Small intestine (tissue), 16 donors: Measurements from ENCODE around the gene PPM1N. TPM values are rescaled to one million over a fixed set of nuclear protein-coding genes. Genes with fewer than 3 reads are reported as not detected.

Experiments used
- DNase-seq, 2 donors: peaks; one replicate each; pipeline versions ENCODE4 v3.0.0 to v3.0.0-alpha.2; 2013
- FAIRE-seq: peaks from 2 replicates; lab custom pipeline; 2012; peaks lifted over from hg19 to GRCh38; lab: Jason Lieb, UNC
- H3K27ac ChIP-seq, 3 donors: one replicate each; pipeline ENCODE4 v1.5.1; 2013; ENCODE audit warnings: low read length in 2 of 3, mild to moderate bottlenecking in 2 of 3, control low read depth in 1 of 3, inconsistent platforms in 1 of 3, low read depth in 1 of 3, moderate library complexity in 1 of 3
- H3K27me3 ChIP-seq, 3 donors: one replicate each; pipeline ENCODE4 v1.6.1; 2013; ENCODE audit warnings: low read length in 3 of 3, inconsistent platforms in 1 of 3; ENCODE audit not compliant: control insufficient read depth in 3 of 3, insufficient read depth in 3 of 3
- H3K36me3 ChIP-seq, 3 donors: one replicate each; pipeline ENCODE4 v1.6.1; 2013; ENCODE audit warnings: low read length in 3 of 3, inconsistent platforms in 1 of 3, low read depth in 1 of 3, mild to moderate bottlenecking in 1 of 3, moderate library complexity in 1 of 3; ENCODE audit not compliant: control insufficient read depth in 3 of 3, insufficient read depth in 2 of 3
- H3K4me1 ChIP-seq, 3 donors: one replicate each; pipeline ENCODE4 v1.6.1; 2013; ENCODE audit warnings: low read length in 2 of 3, inconsistent platforms in 1 of 3, low read depth in 1 of 3, mild to moderate bottlenecking in 1 of 3, moderate library complexity in 1 of 3; ENCODE audit not compliant: control insufficient read depth in 3 of 3, insufficient read depth in 2 of 3
- H3K4me3 ChIP-seq, 3 donors: one replicate each; pipeline ENCODE4 v1.5.1; 2013; ENCODE audit warnings: low read length in 3 of 3, control low read depth in 1 of 3, inconsistent platforms in 1 of 3, low read depth in 1 of 3, mild to moderate bottlenecking in 1 of 3, moderate library complexity in 1 of 3
- H3K9me3 ChIP-seq, 2 donors: one replicate each; pipeline ENCODE4 v1.6.1; 2013; ENCODE audit warnings: low read depth in 1 of 2, low read length in 1 of 2; ENCODE audit not compliant: control insufficient read depth in 2 of 2, insufficient read depth in 1 of 2
- WGBS, 3 donors: extraction: QIAGEN DNeasy Blood & Tissue Kit; methylation state at CpG; one replicate each; pipeline ENCODE4 v1.1.7; 2013; 5-methylcytosine and 5-hydroxymethylcytosine counted together
- long read RNA-seq, 10 donors: transcript quantifications; one replicate each; lab custom pipeline, GENCODE V29; 2026
- polyA plus RNA-seq, 4 donors: library from polyadenylated mRNA; stranded (reverse) in 3 of 4; unstranded in 1 of 4; fragments of 200-250 nt in 3 of 4; fragments of 120-200 nt in 1 of 4; gene quantifications; one replicate each; pipeline versions ENCODE4 v1.2.1 to v1.2.3, GENCODE V29; 2013
- donor health status: healthy with polysubstance abuse.
- donor health status: control.
- donor health status: control.
- donor health status: Bipolar disorder and iron deficiency.
- donor health status: healthy.

PPM1N gene
- 1 to 10 TPM in 3 of 4 donors, under 1 TPM in 1; 0.65 to 1.9 (median 1.5) TPM for polyA plus RNA-seq
- long read RNA-seq, donor 1, partial matches to known transcripts = 0 of 3 reads
- long read RNA-seq, donor 1, other reads (novel, unspliced or antisense) = 0 of 3 reads
- long read RNA-seq, donor 2 = 0 reads
- long read RNA-seq, donor 3 = 0 reads
- long read RNA-seq, donor 4 = 0 reads
- long read RNA-seq, donor 5 = 0 reads
- long read RNA-seq, donor 6 = 0 reads
- long read RNA-seq, donor 7 = 0 reads
- long read RNA-seq, donor 8 = 0 reads
- long read RNA-seq, donor 9 = 0 reads
- long read RNA-seq, donor 10 = 0 reads

GRCh38 chr19:45498411-45499195 is at the start of gene PPM1N:
PPM1N (plus strand) TSS chr19:45498443; CDS start chr19:45498473, 30 bp downstream.
- peak within 1 kb of the TSS in 2 of 3 donors; percentile 32 to 34 for H3K4me3 ChIP-seq
- peaks cover 6 to 30% (median 16%) of the 10 kb centered on the region in 3 donors for H3K4me1 ChIP-seq
- peaks cover 0 to 63% (median 0%) of the 10 kb centered on the region in 3 donors for H3K27me3 ChIP-seq
- FAIRE-seq (no peak), DNase-seq (peak in 1 of 2 donors; percentile 57)
- 2 to 7% (median 6%) methylated on average over 75 to 89 of the region's 89 CpGs for WGBS, 3 donors
- H3K9me3 ChIP-seq = peaks cover 0 to 6% of the 10 kb centered on the region in 2 donors
- no peak within 1 kb of the TSS for H3K27ac ChIP-seq
- no peaks in the 10 kb centered on the region for H3K36me3 ChIP-seq

- Histone ChIP-seq H3K4me3 (no peak overlapping the region), H3K4me1 (peaks cover 3 to 52% (median 9%) of the 10 kb centered on the region in 3 donors), H3K27ac (peak overlapping the region; percentile 35 to 53 (median 37)), H3K36me3 (peaks cover 0 to 3% (median 0%) of the 10 kb centered on the region in 3 donors), H3K9me3 (no peaks in the 10 kb centered on the region), H3K27me3 (no peaks in the 10 kb centered on the region)
- WGBS, 3 donors = 33 to 64% (median 59%) methylated on average over 7 of the region's 7 CpGs
- DNase-seq (peak; percentile 46 to 57), FAIRE-seq (no peak)
Observed at GRCh38 chr19:45448887-45449299, 49.4 kb upstream of the PPM1N start.

- H3K4me3 ChIP-seq = peak overlapping the region in 2 of 3 donors; percentile 39 to 59
- WGBS, 3 donors = 13 to 21% (median 15%) methylated on average over 5 of the region's 5 CpGs
- FAIRE-seq (no peak), DNase-seq (no peak)
- H3K9me3 ChIP-seq = no peaks in the 10 kb centered on the region
- H3K36me3 ChIP-seq = peaks cover 0 to 3% (median 0%) of the 10 kb centered on the region in 3 donors
- H3K27ac ChIP-seq = peak overlapping the region in 2 of 3 donors; percentile 71 to 80
- H3K4me1 ChIP-seq = peaks cover 3 to 46% (median 5%) of the 10 kb centered on the region in 3 donors
- H3K27me3 ChIP-seq = no peaks in the 10 kb centered on the region
Observed at GRCh38 chr19:45450012-45450333, 48.3 kb upstream of the PPM1N start.

- H3K27ac ChIP-seq = peak overlapping the region; percentile 35 to 86 (median 84)
- no peaks in the 10 kb centered on the region for H3K9me3 ChIP-seq
- peaks cover 7 to 57% (median 10%) of the 10 kb centered on the region in 3 donors for H3K4me1 ChIP-seq
- no peaks in the 10 kb centered on the region for H3K27me3 ChIP-seq
- peak overlapping the region; percentile 7 to 73 (median 59) for H3K4me3 ChIP-seq
- peaks cover 0 to 2% (median 0%) of the 10 kb centered on the region in 3 donors for H3K36me3 ChIP-seq
- WGBS, 3 donors = 3 to 4% (median 3%) methylated on average over 19 to 28 of the region's 28 CpGs
- peak; percentile 51 to 67 for DNase-seq
- FAIRE-seq = no peak
Observed at GRCh38 chr19:45451131-45451849, 47.0 kb upstream of the PPM1N start.

GRCh38 chr19:45451850-45452387 is 46.3 kb upstream of the PPM1N start:
- DNase-seq (no peak), FAIRE-seq (no peak)
- WGBS, 3 donors = 74 to 77% (median 75%) methylated on average over 12 of the region's 12 CpGs
- Histone ChIP-seq H3K4me3 (peak overlapping the region in 1 of 3 donors; percentile 73), H3K27ac (peak overlapping the region in 2 of 3 donors; percentile 84 to 86), H3K9me3 (no peaks in the 10 kb centered on the region), H3K27me3 (no peaks in the 10 kb centered on the region), H3K4me1 (peaks cover 6 to 55% (median 10%) of the 10 kb centered on the region in 3 donors), H3K36me3 (no peaks in the 10 kb centered on the region)

GRCh38 chr19:45455707-45456499 is 42.3 kb upstream of the PPM1N start:
- DNase-seq (peak; percentile 97), FAIRE-seq (no peak)
- no peak overlapping the region for H3K4me3 ChIP-seq
- peak overlapping the region; percentile 50 to 87 (median 83) for H3K27ac ChIP-seq
- peaks cover 2 to 23% (median 6%) of the 10 kb centered on the region in 3 donors for H3K4me1 ChIP-seq
- no peaks in the 10 kb centered on the region for H3K27me3 ChIP-seq
- 8 to 13% (median 9%) methylated on average over 23 to 27 of the region's 27 CpGs for WGBS, 3 donors
- H3K36me3 ChIP-seq = no peaks in the 10 kb centered on the region
- no peaks in the 10 kb centered on the region for H3K9me3 ChIP-seq

- no peaks in the 10 kb centered on the region for H3K36me3 ChIP-seq
- H3K27ac ChIP-seq = peak overlapping the region in 2 of 3 donors; percentile 83 to 87
- FAIRE-seq = no peak
- H3K4me3 ChIP-seq = no peak overlapping the region
- H3K27me3 ChIP-seq = no peaks in the 10 kb centered on the region
- 55 to 68% (median 67%) methylated on average over 2 of the region's 2 CpGs for WGBS, 3 donors
- H3K9me3 ChIP-seq = no peaks in the 10 kb centered on the region
- no peak for DNase-seq
- peaks cover 2 to 19% (median 6%) of the 10 kb centered on the region in 3 donors for H3K4me1 ChIP-seq
Observed at GRCh38 chr19:45456500-45456815, 41.8 kb upstream of the PPM1N start.
